ENCODE measurements around the gene SLC39A2. TPM values are rescaled to one million over a fixed set of nuclear protein-coding genes. Genes with fewer than 3 reads are reported as not detected.

SLC39A2 gene
- total RNA-seq, 2 donors from 2014 or later, result 0.35 to 0.46 TPM

DNA sequence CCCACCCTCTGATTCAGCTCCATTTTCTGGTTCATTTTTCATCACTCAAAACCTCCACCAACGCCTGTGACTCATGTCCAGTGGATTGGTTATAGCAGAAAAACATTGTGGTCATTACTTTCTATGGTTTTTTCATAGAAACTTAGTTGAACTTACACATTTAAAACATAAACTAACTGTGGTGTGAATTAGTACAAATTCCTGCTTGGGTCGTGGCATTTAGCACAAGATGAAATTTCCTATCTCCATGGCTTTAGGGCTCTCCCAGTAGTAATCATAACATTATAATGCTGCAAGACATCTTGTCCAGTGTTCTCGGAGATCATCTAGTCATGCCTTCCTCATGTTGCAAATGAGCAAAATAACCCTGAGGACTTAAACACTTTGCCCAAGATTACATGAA lies 50.2 kb downstream of the SLC39A2 start:
- H3K4me1 ChIP-seq (ENCODE audit: control insufficient read depth, insufficient read depth, low read length), result no peaks in the 10 kb centered on the region
- no peaks in the 10 kb centered on the region for H3K36me3 ChIP-seq (ENCODE audit: control insufficient read depth, insufficient read depth, low read length)
- H3K27me3 ChIP-seq (ENCODE audit: control insufficient read depth, insufficient read depth, low read length, poor library complexity, severe bottlenecking), result no peaks in the 10 kb centered on the region
- no peak overlapping the region for H3K27ac ChIP-seq (ENCODE audit: low read depth, low read length)
- Mint-ChIP-seq H3K27ac (no peak overlapping the region), H3K9me3 (no peaks in the 10 kb centered on the region), H3K36me3 (ENCODE audit: low read depth) (no peaks in the 10 kb centered on the region), H3K4me3 (no peak overlapping the region), H3K4me1 (peaks cover 7% of the 10 kb centered on the region), H3K27me3 (ENCODE audit: insufficient read depth) (peaks cover 8% of the 10 kb centered on the region)
- DNase-seq, result no peak
- H3K4me3 ChIP-seq (ENCODE audit: low read length), result no peak overlapping the region
- no peak overlapping the region for H3K9ac ChIP-seq (ENCODE audit: extremely low read depth, low read length, poor library complexity, severe bottlenecking)
- H3K9me3 ChIP-seq (ENCODE audit: control insufficient read depth, low read length), result no peaks in the 10 kb centered on the region
- TF ChIP-seq, protein P1, sequence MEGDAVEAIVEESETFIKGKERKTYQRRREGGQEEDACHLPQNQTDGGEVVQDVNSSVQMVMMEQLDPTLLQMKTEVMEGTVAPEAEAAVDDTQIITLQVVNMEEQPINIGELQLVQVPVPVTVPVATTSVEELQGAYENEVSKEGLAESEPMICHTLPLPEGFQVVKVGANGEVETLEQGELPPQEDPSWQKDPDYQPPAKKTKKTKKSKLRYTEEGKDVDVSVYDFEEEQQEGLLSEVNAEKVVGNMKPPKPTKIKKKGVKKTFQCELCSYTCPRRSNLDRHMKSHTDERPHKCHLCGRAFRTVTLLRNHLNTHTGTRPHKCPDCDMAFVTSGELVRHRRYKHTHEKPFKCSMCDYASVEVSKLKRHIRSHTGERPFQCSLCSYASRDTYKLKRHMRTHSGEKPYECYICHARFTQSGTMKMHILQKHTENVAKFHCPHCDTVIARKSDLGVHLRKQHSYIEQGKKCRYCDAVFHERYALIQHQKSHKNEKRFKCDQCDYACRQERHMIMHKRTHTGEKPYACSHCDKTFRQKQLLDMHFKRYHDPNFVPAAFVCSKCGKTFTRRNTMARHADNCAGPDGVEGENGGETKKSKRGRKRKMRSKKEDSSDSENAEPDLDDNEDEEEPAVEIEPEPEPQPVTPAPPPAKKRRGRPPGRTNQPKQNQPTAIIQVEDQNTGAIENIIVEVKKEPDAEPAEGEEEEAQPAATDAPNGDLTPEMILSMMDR (conservative IDR thresholded peaks at IDR 0.05), result no peak
- 70 to 81% methylated on average over 2 to 3 of the region's 3 CpGs for WGBS, 2 experiments (ENCODE audit: insufficient coverage in 1 of 2, insufficient read length in 1 of 2)

DNA sequence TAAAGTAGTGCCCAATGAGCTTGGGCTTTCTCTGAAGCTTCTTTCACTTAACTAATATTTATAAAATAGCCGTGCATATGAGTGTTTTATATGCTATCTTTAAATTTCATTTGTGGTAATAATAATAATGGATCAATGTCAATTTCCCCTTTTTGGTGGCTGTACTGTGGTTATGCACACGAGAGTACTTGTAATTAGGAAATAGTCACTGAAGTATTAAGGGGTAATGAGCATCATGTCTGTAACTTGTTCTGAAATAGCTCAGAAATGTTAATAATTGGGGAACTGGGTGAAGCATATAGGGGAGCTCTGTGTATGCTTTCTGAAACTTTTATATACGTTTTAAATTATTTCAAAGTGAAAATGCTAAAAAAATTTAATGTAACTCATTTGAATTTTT lies 51.5 kb downstream of the SLC39A2 start:
- Histone ChIP-seq H3K27me3 (ENCODE audit: control insufficient read depth, insufficient read depth, low read length, poor library complexity, severe bottlenecking) (no peaks in the 10 kb centered on the region), H3K9ac (ENCODE audit: extremely low read depth, low read length, poor library complexity, severe bottlenecking) (no peak overlapping the region), H3K4me1 (ENCODE audit: control insufficient read depth, insufficient read depth, low read length) (peaks cover 2% of the 10 kb centered on the region), H3K36me3 (ENCODE audit: control insufficient read depth, insufficient read depth, low read length) (no peaks in the 10 kb centered on the region), H3K4me3 (ENCODE audit: low read length) (no peak overlapping the region), H3K9me3 (ENCODE audit: control insufficient read depth, low read length) (no peaks in the 10 kb centered on the region), H3K27ac (ENCODE audit: low read depth, low read length) (no peak overlapping the region)
- TF ChIP-seq, protein P1 (conservative IDR thresholded peaks at IDR 0.05), result no peak
- Mint-ChIP-seq H3K27me3 (ENCODE audit: insufficient read depth) (peaks cover 3% of the 10 kb centered on the region), H3K4me3 (no peak overlapping the region), H3K36me3 (ENCODE audit: low read depth) (no peaks in the 10 kb centered on the region), H3K9me3 (no peaks in the 10 kb centered on the region), H3K4me1 (peaks cover 12% of the 10 kb centered on the region), H3K27ac (no peak overlapping the region)
- WGBS, 2 experiments (ENCODE audit: insufficient coverage in 1 of 2, insufficient read length in 1 of 2), result 100% methylated on average over 1 to 2 of the region's 3 CpGs
- DNase-seq, result no peak

Small RNA genes lying within 50 kb of the gene (microRNA-seq; reads per million reads assigned to microRNA genes)
- not detected for gene MIR6717 (ENCODE audit: borderline microRNAs expressed)

Other genes with a start within 250 kb of the SLC39A2 start
- not detected for gene EDDM3B, start 230.9 kb upstream of the SLC39A2 start, total RNA-seq
- gene RNASE6, start 218.0 kb upstream of the SLC39A2 start, total RNA-seq, result not detected
- 10 to 100 TPM in 1 of 2 donors, 1 to 10 TPM in 1; 9.9 to 10.7 TPM for gene RNASE1, start 196.4 kb upstream of the SLC39A2 start, total RNA-seq
- gene RNASE3, start 107.9 kb upstream of the SLC39A2 start, total RNA-seq, result not detected
- gene RNASE2, start 43.8 kb upstream of the SLC39A2 start, total RNA-seq, result not detected
- gene METTL17, start 9.3 kb upstream of the SLC39A2 start, total RNA-seq, result 10 to 100 TPM; 65.1 to 80.2 TPM
- gene NDRG2, start 25.8 kb downstream of the SLC39A2 start, total RNA-seq, result 10 to 100 TPM; 46.3 to 52.8 TPM
- 1 to 10 TPM in 1 of 2 donors, under 1 TPM in 1; 0.73 to 1.7 TPM for gene TPPP2, start 30.9 kb downstream of the SLC39A2 start, total RNA-seq
- gene RNASE13, start 35.5 kb downstream of the SLC39A2 start, total RNA-seq, result not detected
- gene RNASE7, start 43.1 kb downstream of the SLC39A2 start, total RNA-seq, result not detected
- not detected for gene RNASE8, start 58.5 kb downstream of the SLC39A2 start, total RNA-seq
- 10 to 100 TPM; 71.1 to 73.5 TPM for gene ARHGEF40, start 71.0 kb downstream of the SLC39A2 start, total RNA-seq
- 10 to 100 TPM; 43.4 to 59.6 TPM for gene ZNF219, start 99.4 kb downstream of the SLC39A2 start, total RNA-seq
- under 1 TPM; 0.40 to 0.49 TPM for gene TMEM253, start 101.8 kb downstream of the SLC39A2 start, total RNA-seq
- not detected for gene OR5AU1, start 156.8 kb downstream of the SLC39A2 start, total RNA-seq